ENCODE data around the gene PLCXD3. TPM values are rescaled to one million over a fixed set of nuclear protein-coding genes. Genes with fewer than 3 reads are reported as not detected.

Gene PLCXD3
- total RNA-seq, 1 donor: 17.7 TPM

GRCh38 chr5:41465493-41466171, 44.8 kb downstream of the PLCXD3 start:
- DNase-seq (ENCODE audit: low read depth): peak; percentile 20
- TF ChIP-seq CTCF (IDR thresholded peaks at IDR 0.05; ENCODE audit: insufficient read depth, low read length): no peak
- H3K4me3 ChIP-seq (ENCODE audit: low read depth, low read length): no peak overlapping the region

- no peak for DNase-seq (ENCODE audit: low read depth)
- H3K4me3 ChIP-seq (ENCODE audit: low read depth, low read length): no peak overlapping the region
- TF ChIP-seq CTCF (IDR thresholded peaks at IDR 0.05; ENCODE audit: insufficient read depth, low read length): no peak
Measured at GRCh38 chr5:41459557-41459956, 50.8 kb downstream of the PLCXD3 start.

- H3K4me3 ChIP-seq (ENCODE audit: low read depth, low read length): no peak overlapping the region
- no peak for TF ChIP-seq CTCF (IDR thresholded peaks at IDR 0.05; ENCODE audit: insufficient read depth, low read length)
- no peak for DNase-seq (ENCODE audit: low read depth)
Measured at GRCh38 chr5:41457094-41457493, 53.3 kb downstream of the PLCXD3 start.

- no peak for TF ChIP-seq CTCF (IDR thresholded peaks at IDR 0.05; ENCODE audit: insufficient read depth, low read length)
- no peak overlapping the region for H3K4me3 ChIP-seq (ENCODE audit: low read depth, low read length)
- no peak for DNase-seq (ENCODE audit: low read depth)
Measured at GRCh38 chr5:41452506-41452905, 57.9 kb downstream of the PLCXD3 start.

GRCh38 chr5:41447650-41448510, 62.5 kb downstream of the PLCXD3 start:
- TF ChIP-seq CTCF (IDR thresholded peaks at IDR 0.05; ENCODE audit: insufficient read depth, low read length): no peak
- H3K4me3 ChIP-seq (ENCODE audit: low read depth, low read length): no peak overlapping the region
- peak; percentile 28 for DNase-seq (ENCODE audit: low read depth)

- no peak overlapping the region for H3K4me3 ChIP-seq (ENCODE audit: low read depth, low read length)
- no peak for TF ChIP-seq CTCF (IDR thresholded peaks at IDR 0.05; ENCODE audit: insufficient read depth, low read length)
- peak; percentile 98 for DNase-seq (ENCODE audit: low read depth)
Measured at GRCh38 chr5:41445937-41446563, 64.4 kb downstream of the PLCXD3 start.
